H1 (cell line): ENCODE results near the gene RASSF3. TPM values are rescaled to one million over a fixed set of nuclear protein-coding genes. Genes with fewer than 3 reads are reported as not detected.

Experiments used
- HDAC2 ChIP-seq, 2 experiments: fragments of 300-600 bp in 1 of 2; sonication (generic) in 1 of 2; IDR thresholded peaks; 2 replicates each; pipeline ENCODE4 v1.6.1; 2011 to 2012; ENCODE audit warnings: low read depth in 2 of 2, low read length in 2 of 2, mild to moderate bottlenecking in 2 of 2, moderate library complexity in 2 of 2, borderline replicate concordance in 1 of 2, inconsistent platforms in 1 of 2
- KDM1A ChIP-seq: fragments of 200-600, 300-600 bp; sonication (generic); IDR thresholded peaks from 2 replicates; pipeline ENCODE4 v1.7.1; 2016; ENCODE audit warnings: mild to moderate bottlenecking, low read length, borderline replicate concordance
- MAFK ChIP-seq: IDR thresholded peaks from 2 replicates; pipeline ENCODE4 v1.6.1; 2012; ENCODE audit warnings: low read depth, mild to moderate bottlenecking, improper control_type of control experiment, low read length
- NANOG ChIP-seq: IDR thresholded peaks from 2 replicates; pipeline ENCODE4 v1.6.1; 2011; ENCODE audit warnings: low read length, low read depth, mild to moderate bottlenecking, inconsistent platforms; ENCODE audit not compliant: insufficient read depth, poor library complexity, severe bottlenecking
- RXRA ChIP-seq: IDR thresholded peaks from 2 replicates; pipeline ENCODE4 v1.6.1; 2011; ENCODE audit warnings: low read depth, mild to moderate bottlenecking, low read length, moderate library complexity; ENCODE audit not compliant: insufficient read depth
- polyA plus RNA-seq, 7 experiments: library from polyadenylated mRNA; depleted of rRNA in 3 of 7; stranded (reverse) in 5 of 7; unstranded in 2 of 7; fragments of >200 nt in 5 of 7; fragments of 200-250 nt in 2 of 7; gene quantifications; 1 replicate in 5 of 7; 2 replicates in 1 of 7; 4 replicates in 1 of 7; pipeline versions ENCODE4 v1.2.1 to v1.2.3, GENCODE V29; 2011 to 2013; ENCODE audit warnings: missing spikeins in 2 of 7, mixed read lengths in 2 of 7
- total RNA-seq: library from RNA; stranded (reverse); fragmentation: NEBNext Ultra II Directional; extraction: Animal tissue kit (Norgen Biotek cat#: 25700); gene quantifications from 2 replicates; pipeline ENCODE4 v1.2.1, GENCODE V29; 2021

RASSF3 gene
- total and polyA plus RNA-seq, 2 of the 8 experiments (the other 6 are each of a cell fraction or from before 2014, with no cell fraction given): 19.1 to 64.3 TPM

GRCh38 chr12:64740646-64741045, 130.4 kb downstream of the RASSF3 start (continued):
- TF ChIP-seq NANOG (no peak), MAFK (no peak), RXRA (no peak), KDM1A (no peak), HDAC2 (IDR thresholded peaks at IDR 0.05; ENCODE audit: borderline replicate concordance in 1 of 2, low read depth in 2 of 2, low read length in 2 of 2) (no peak)
